Panc1 (cell line): ENCODE results near the gene AP3S2. TPM values are rescaled to one million over a fixed set of nuclear protein-coding genes. Genes with fewer than 3 reads are reported as not detected.

ENCODE experiments used
- ATAC-seq: fragments of 200-7000 bp; cut with Tn5 transposase; 2 replicates; pipeline ENCODE4 v1.9.1; 2020; ENCODE audit warnings: mild to moderate bottlenecking, moderate library complexity
- BruUV-seq: library from RNA; stranded (reverse); fragments of 400-500 nt; replicated peaks from 2 replicates; lab custom pipeline; 2021; lab: Mats Ljungman, UMichigan
- CTCF ChIA-PET: fragments of 300-600 bp; sonication (Branson Sonifier 250); formaldehyde crosslinking; loops from one replicate; lab custom pipeline; 2022; ENCODE audit warnings: antibody characterized with exemption; lab: Charles Lee
- POLR2A ChIA-PET: fragments of 300-600 bp; sonication (Branson Sonifier 250); formaldehyde crosslinking; loops from one replicate; lab custom pipeline; 2022; ENCODE audit warnings: antibody characterized with exemption; lab: Charles Lee
- DNase-seq: peaks from one replicate; pipeline ENCODE4 v3.0.0-alpha.2; 2010; ENCODE audit warnings: low read depth, low spot score
- H3K27ac ChIP-seq: 2 replicates; pipeline ENCODE4 v1.5.1; 2011; ENCODE audit warnings: mild to moderate bottlenecking, low read length, inconsistent platforms
- H3K27me3 ChIP-seq: fragments of 200-500 bp; sonication (Bioruptor generic); 2 replicates; pipeline ENCODE4 v1.6.0; 2014; ENCODE audit warnings: low read length, inconsistent platforms; ENCODE audit not compliant: control insufficient read depth, insufficient read depth
- H3K36me3 ChIP-seq: fragments of 200-500 bp; sonication (Bioruptor generic); 2 replicates; pipeline ENCODE4 v1.5.1; 2014; ENCODE audit warnings: inconsistent platforms, mild to moderate bottlenecking, low read length, moderate library complexity; ENCODE audit not compliant: control insufficient read depth, insufficient read depth
- H3K4me1 ChIP-seq: 2 replicates; pipeline ENCODE4 v1.5.1; 2011; ENCODE audit warnings: inconsistent platforms, mild to moderate bottlenecking, low read length, moderate library complexity; ENCODE audit not compliant: control insufficient read depth, insufficient read depth
- H3K4me3 ChIP-seq, 2 experiments: 2 replicates each; pipeline ENCODE4 v1.5.1; 2011 to 2012; ENCODE audit warnings: low read depth in 2 of 2, low read length in 2 of 2, mild to moderate bottlenecking in 2 of 2, inconsistent platforms in 1 of 2, moderate library complexity in 1 of 2
- H3K9me3 ChIP-seq: fragments of 200-500 bp; sonication (Bioruptor generic); 2 replicates; pipeline ENCODE4 v1.5.1; 2014; ENCODE audit warnings: low read depth, mild to moderate bottlenecking, inconsistent platforms, low read length, moderate library complexity; ENCODE audit not compliant: control insufficient read depth, insufficient read depth
- POLR2AphosphoS5 ChIP-seq: IDR thresholded peaks from 2 replicates; pipeline ENCODE4 v1.6.1; 2012; ENCODE audit warnings: mild to moderate bottlenecking, low read depth, low read length, moderate library complexity
- SIN3A ChIP-seq: IDR thresholded peaks from 2 replicates; pipeline ENCODE4 v1.6.1; 2012; ENCODE audit warnings: low read depth, mild to moderate bottlenecking, low read length, moderate library complexity, borderline replicate concordance; ENCODE audit not compliant: insufficient read depth
- TCF7L2 ChIP-seq: IDR thresholded peaks from 2 replicates; pipeline ENCODE4 v1.6.1; 2011; ENCODE audit warnings: mild to moderate bottlenecking, low read depth, low read length, inconsistent platforms
- in situ Hi-C: cut with HindIII; loops from 2 replicates; pipeline ENCODE4 v1.10.0; 2016; ENCODE audit warnings: low sequenced_read_pairs, low pct_unique_long_range_greater_than_20kb
- intact Hi-C: fragments of 100-400 bp; cut with micrococcal nuclease; formaldehyde crosslinking; loops from one replicate; pipeline ENCODE4 v1.10.0; 2022; ENCODE audit not compliant: unreplicated experiment
- total RNA-seq: library from RNA; stranded (reverse); gene quantifications from one replicate; pipeline ENCODE4 v1.2.1, GENCODE V29; 2021; ENCODE audit not compliant: unreplicated experiment
- TF ChIP-seq, protein P1 (sequence below): fragments of 450-650 bp; IDR thresholded peaks from 2 replicates; pipeline ENCODE4 v1.5.1; 2017; ENCODE audit warnings: mild to moderate bottlenecking
- TF ChIP-seq, protein P2 (sequence below), 2 experiments: IDR thresholded peaks; 2 replicates each; pipeline ENCODE4 v1.6.1; 2011 to 2012; ENCODE audit warnings: low read depth in 2 of 2, control low read depth in 1 of 2, low read length in 1 of 2, mild to moderate bottlenecking in 1 of 2, moderate library complexity in 1 of 2; ENCODE audit not compliant: insufficient read depth in 1 of 2

AP3S2 gene
- total RNA-seq, 1 experiment from 2014 or later, result 24.6 TPM

DNA sequence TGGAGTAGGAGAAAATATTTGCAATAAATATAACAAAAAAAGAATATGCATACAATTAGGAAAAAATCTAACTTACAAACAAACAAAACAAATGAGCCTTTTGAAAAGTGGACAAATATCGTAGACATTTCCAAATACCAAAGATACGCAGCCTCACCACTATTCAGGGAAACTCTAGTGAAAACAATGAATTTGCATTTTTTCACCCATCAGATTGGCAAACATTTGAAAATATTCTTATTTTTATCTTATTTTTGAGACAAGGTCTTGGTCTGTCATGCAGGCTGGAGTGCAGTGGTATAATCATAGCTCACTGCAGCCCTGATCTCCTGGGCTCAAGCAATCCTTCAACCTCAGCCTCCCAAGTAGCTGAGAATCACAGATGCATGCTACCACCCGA is 15.5 kb downstream of the AP3S2 start:
- Histone ChIP-seq H3K27ac (no peak overlapping the region), H3K4me1 (no peaks in the 10 kb centered on the region), H3K9me3 (no peaks in the 10 kb centered on the region), H3K4me3 (no peak overlapping the region), H3K36me3 (peaks cover 8% of the 10 kb centered on the region; the same call in 1 of the 2 replicates), H3K27me3 (no peaks in the 10 kb centered on the region)
- ATAC-seq (no peak), DNase-seq (no peak)
- ChIA-PET POLR2A (no interaction called here), CTCF (interaction anchor here (0.9 kb wide), 1 partner anchor 122 kb away, joined by 3 read pairs; no protein-coding TSS in a partner anchor)
- intact Hi-C loops (no loop called here), in situ Hi-C loops (loop anchor here (10.0 kb wide), 1 partner anchor 124 kb away; the partner anchor contains the start of gene MESP1)
- TF ChIP-seq, protein P1, sequence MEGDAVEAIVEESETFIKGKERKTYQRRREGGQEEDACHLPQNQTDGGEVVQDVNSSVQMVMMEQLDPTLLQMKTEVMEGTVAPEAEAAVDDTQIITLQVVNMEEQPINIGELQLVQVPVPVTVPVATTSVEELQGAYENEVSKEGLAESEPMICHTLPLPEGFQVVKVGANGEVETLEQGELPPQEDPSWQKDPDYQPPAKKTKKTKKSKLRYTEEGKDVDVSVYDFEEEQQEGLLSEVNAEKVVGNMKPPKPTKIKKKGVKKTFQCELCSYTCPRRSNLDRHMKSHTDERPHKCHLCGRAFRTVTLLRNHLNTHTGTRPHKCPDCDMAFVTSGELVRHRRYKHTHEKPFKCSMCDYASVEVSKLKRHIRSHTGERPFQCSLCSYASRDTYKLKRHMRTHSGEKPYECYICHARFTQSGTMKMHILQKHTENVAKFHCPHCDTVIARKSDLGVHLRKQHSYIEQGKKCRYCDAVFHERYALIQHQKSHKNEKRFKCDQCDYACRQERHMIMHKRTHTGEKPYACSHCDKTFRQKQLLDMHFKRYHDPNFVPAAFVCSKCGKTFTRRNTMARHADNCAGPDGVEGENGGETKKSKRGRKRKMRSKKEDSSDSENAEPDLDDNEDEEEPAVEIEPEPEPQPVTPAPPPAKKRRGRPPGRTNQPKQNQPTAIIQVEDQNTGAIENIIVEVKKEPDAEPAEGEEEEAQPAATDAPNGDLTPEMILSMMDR, result no peak
- TF ChIP-seq, protein P2, sequence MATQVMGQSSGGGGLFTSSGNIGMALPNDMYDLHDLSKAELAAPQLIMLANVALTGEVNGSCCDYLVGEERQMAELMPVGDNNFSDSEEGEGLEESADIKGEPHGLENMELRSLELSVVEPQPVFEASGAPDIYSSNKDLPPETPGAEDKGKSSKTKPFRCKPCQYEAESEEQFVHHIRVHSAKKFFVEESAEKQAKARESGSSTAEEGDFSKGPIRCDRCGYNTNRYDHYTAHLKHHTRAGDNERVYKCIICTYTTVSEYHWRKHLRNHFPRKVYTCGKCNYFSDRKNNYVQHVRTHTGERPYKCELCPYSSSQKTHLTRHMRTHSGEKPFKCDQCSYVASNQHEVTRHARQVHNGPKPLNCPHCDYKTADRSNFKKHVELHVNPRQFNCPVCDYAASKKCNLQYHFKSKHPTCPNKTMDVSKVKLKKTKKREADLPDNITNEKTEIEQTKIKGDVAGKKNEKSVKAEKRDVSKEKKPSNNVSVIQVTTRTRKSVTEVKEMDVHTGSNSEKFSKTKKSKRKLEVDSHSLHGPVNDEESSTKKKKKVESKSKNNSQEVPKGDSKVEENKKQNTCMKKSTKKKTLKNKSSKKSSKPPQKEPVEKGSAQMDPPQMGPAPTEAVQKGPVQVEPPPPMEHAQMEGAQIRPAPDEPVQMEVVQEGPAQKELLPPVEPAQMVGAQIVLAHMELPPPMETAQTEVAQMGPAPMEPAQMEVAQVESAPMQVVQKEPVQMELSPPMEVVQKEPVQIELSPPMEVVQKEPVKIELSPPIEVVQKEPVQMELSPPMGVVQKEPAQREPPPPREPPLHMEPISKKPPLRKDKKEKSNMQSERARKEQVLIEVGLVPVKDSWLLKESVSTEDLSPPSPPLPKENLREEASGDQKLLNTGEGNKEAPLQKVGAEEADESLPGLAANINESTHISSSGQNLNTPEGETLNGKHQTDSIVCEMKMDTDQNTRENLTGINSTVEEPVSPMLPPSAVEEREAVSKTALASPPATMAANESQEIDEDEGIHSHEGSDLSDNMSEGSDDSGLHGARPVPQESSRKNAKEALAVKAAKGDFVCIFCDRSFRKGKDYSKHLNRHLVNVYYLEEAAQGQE (IDR thresholded peaks at IDR 0.05; ENCODE audit: insufficient read depth in 1 of 2, low read depth in 2 of 2, low read length in 1 of 2), result no peak
- TF ChIP-seq POLR2AphosphoS5, result no peak
- TF ChIP-seq SIN3A, result no peak
- no peak for TF ChIP-seq TCF7L2
- BruUV-seq, result no TSS peak

DNA sequence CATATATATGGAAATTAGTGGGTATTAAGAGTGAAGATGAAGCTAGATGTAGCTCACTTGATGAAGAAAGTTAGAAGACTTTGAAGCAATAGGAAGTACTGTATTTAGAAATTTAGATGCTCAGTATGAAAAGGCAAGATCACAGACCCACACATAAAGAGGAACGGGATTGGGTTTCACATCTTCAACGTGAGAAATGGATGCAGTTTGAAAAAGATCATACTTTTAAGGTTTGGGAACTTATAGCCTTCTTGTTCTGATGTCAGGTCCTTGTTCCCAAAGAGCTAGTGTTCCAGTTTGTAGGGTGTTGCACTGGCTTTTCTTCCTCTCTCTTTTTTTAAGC is 16.7 kb downstream of the AP3S2 start:
- in situ Hi-C loops, result loop anchor here (10.0 kb wide), 1 partner anchor 122 kb away; the partner anchor contains the start of gene MESP1
- H3K4me3 ChIP-seq, result no peak overlapping the region
- no peak overlapping the region for H3K27ac ChIP-seq
- no peak for TF ChIP-seq POLR2AphosphoS5
- TF ChIP-seq, protein P1, result no peak
- no peak for TF ChIP-seq TCF7L2
- TF ChIP-seq, protein P2 (IDR thresholded peaks at IDR 0.05; ENCODE audit: insufficient read depth in 1 of 2, low read depth in 2 of 2, low read length in 1 of 2), result no peak
- no peak for TF ChIP-seq SIN3A
- no peak for DNase-seq
- intact Hi-C loops, result no loop called here
- H3K9me3 ChIP-seq, result no peaks in the 10 kb centered on the region
- no peaks in the 10 kb centered on the region for H3K27me3 ChIP-seq
- ChIA-PET CTCF (interaction anchor here (0.8 to 1.3 kb wide), 3 partner anchors 12 to 136 kb away, joined by 3 to 6 read pairs (median 4); no protein-coding TSS in a partner anchor), POLR2A (interaction anchor here (0.9 kb wide), 1 partner anchor 139 kb away, joined by 4 read pairs; no protein-coding TSS in a partner anchor)
- H3K4me1 ChIP-seq, result no peaks in the 10 kb centered on the region
- H3K36me3 ChIP-seq, result peaks cover 8% of the 10 kb centered on the region; the same call in 1 of the 2 replicates
- ATAC-seq, result no peak
- BruUV-seq, result no TSS peak
